ENCODE measurements around the gene GNPAT.

DNA sequence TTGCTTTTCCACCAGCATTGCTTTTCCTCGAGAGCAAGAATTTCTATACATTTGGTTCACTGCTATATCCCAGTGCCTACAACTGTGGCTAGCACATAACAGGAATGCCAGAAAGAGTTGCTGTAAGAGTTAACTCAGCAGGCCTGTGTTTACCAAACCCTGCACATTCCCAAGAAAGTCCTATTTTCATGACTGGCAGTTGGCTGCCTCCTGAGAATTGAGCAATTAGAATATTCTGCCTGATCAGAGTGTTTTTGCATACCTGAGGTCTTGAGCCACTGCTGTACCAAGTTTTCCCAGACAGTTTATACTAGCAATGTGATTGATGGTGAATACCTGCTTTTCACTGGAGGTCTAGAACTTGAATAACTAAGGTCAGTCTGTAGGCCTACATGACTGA, 2.7 kb upstream of the GNPAT start:
- TF ChIP-seq, protein P1, sequence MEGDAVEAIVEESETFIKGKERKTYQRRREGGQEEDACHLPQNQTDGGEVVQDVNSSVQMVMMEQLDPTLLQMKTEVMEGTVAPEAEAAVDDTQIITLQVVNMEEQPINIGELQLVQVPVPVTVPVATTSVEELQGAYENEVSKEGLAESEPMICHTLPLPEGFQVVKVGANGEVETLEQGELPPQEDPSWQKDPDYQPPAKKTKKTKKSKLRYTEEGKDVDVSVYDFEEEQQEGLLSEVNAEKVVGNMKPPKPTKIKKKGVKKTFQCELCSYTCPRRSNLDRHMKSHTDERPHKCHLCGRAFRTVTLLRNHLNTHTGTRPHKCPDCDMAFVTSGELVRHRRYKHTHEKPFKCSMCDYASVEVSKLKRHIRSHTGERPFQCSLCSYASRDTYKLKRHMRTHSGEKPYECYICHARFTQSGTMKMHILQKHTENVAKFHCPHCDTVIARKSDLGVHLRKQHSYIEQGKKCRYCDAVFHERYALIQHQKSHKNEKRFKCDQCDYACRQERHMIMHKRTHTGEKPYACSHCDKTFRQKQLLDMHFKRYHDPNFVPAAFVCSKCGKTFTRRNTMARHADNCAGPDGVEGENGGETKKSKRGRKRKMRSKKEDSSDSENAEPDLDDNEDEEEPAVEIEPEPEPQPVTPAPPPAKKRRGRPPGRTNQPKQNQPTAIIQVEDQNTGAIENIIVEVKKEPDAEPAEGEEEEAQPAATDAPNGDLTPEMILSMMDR (IDR thresholded peaks at IDR 0.05; ENCODE audit: insufficient read depth, low read length, poor library complexity, severe bottlenecking) = no peak
- no peak for TF ChIP-seq EZH2phosphoT487 (conservative IDR thresholded peaks at IDR 0.05; ENCODE audit: low read length)
